GM10847 (cell line): Measurements from ENCODE around the gene UCP2.

Experiments
- POLR2A ChIP-seq: IDR thresholded peaks from 2 replicates; pipeline ENCODE4 v1.6.1; 2011; ENCODE audit not compliant: insufficient read length; ENCODE audit errors: extremely low read depth

UCP2 gene

GRCh38 chr11:73949912-73950311 lies 32.7 kb downstream of the UCP2 start:
- TF ChIP-seq POLR2A, result no peak

- TF ChIP-seq POLR2A, result no peak
Measured at GRCh38 chr11:73949246-73949645, 33.4 kb downstream of the UCP2 start.

- no peak for TF ChIP-seq POLR2A
Measured at GRCh38 chr11:73946798-73947458, 35.7 kb downstream of the UCP2 start.

DNA sequence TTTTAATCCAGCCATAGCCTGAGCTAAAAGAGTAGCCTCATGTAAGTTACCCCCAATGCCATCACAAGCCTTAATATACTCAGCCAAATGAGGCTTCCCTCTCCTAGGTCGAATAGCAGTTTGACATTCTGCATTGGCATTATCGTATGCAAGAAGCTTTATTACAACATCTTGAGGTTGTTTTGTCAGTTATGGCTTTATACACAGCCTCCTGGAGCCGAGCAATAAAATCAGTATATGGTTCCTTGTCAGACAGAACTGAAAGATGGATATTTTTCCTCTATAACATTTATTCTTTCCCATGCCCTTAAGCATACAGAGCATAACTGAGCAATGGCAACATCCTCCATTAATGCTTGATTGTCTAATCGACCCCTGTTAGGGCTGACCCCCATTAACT lies 37.2 kb downstream of the UCP2 start:
- no peak for TF ChIP-seq POLR2A

DNA sequence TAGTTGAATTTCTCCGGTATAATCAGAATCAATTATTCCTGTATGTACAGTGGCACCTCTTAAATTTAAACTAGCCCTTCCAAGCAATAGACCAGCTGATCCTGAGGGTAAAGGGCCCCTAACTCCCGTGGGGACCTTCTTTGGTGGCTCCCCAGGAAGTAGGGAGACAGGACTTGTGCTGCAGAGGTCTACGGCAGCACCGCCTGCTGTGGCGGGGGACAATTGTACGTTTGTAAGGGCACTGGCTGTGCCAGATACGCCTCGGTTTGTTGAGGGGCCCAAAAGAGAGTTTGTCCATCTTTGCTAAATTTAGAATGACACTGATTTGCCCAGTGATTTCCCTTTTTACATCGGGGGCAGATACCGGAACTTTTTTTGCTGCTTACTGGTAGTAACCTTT lies 37.7 kb downstream of the UCP2 start:
- no peak for TF ChIP-seq POLR2A

DNA sequence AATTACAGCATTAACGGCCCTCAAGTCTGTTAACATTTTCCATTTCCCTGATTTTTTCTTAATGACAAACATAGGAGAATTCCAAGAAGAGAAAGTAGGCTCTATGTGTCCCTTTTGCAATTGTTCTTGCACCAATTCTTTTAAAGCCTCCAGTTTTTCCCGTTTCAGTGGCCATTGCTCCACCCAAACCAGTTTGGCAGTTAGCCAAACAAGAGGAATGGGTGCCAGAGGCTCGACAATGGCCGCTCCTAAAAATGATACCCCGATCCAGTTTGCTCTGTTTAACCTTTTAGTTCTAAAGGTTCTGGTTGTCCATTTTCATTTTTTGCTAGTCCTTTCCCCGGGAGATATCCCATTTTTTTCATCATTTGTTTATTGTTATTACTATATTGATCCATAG lies 38.6 kb downstream of the UCP2 start:
- no peak for TF ChIP-seq POLR2A

DNA sequence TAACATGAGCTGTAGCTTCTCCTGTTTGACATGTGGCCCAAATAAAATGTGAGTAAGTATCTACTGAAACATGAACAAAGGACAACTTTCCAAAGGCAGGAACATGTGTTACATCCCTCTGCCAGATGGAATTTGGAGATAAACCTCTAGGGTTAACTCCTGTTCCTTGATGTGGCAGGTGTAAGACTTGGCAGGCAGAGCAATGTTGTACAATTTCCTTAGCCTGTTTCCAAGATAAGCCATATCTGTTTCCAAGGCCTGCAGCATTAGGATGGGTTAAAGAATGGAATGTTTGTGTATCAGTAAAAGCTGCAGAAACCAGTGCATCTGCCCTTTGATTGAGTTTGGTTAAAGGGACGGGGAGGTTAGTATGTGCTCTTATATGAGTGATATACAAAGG lies 40.6 kb downstream of the UCP2 start:
- TF ChIP-seq POLR2A, result no peak

DNA sequence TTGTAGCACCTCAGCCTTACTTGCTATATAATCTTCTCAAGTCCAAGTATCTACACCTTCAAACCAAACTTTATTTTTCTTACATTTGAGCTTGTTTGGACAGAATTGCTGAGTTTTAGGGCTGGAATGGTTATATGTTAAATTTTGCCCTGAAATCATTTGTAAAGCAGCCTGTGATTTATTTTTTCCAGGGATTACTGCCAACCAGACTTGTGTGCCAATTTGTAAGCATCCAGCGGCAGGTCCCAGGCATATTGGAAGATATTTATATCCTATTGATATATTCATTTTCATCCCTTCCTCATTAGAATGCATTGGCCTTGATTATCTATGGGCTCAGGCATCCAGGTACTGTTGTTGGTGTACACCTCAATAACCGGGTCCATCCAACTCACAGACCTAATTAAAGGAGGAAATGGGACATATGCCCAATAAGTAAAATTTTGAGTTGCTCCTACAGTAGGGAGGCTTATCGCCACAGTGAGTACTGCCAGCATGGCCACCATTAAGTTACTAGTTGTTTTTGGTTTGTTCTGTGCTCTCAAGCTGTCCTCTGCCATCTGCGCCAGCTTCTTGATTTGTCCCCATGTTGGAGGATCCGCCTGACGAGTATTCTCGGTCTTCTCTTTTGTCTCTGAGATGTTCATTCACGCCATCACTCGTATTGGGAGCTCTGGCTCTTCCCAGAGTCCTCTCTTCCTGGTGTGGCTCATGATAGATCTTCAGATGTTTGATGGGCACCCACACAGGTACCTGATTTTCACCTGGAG lies 41.7 kb downstream of the UCP2 start:
- TF ChIP-seq POLR2A, result no peak

DNA sequence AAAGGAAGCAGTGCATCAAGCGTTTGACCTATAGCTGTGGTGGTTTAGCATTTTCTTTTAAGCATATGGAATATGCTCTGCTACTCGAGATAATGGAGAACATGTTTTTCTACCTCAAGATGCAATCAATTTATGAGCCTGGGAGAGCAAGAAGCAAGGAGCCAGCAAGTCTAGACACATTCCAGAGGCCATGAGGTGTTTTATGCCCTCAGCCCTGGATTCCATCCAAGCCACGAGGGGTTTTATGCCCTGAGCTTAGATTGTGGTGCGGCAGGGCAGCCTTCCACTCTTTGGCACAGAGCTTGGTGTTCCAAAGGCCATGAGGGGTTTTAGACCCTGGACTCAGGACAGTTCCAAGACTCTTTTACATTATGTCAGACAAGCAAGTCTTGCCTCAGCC lies 43.5 kb downstream of the UCP2 start:
- no peak for TF ChIP-seq POLR2A

GRCh38 chr11:73932781-73933180 lies 49.9 kb downstream of the UCP2 start:
- no peak for TF ChIP-seq POLR2A

- no peak for TF ChIP-seq POLR2A
Measured at GRCh38 chr11:73931951-73932350, 50.7 kb downstream of the UCP2 start.

- TF ChIP-seq POLR2A, result no peak
Measured at GRCh38 chr11:73931039-73931645, 51.5 kb downstream of the UCP2 start.

DNA sequence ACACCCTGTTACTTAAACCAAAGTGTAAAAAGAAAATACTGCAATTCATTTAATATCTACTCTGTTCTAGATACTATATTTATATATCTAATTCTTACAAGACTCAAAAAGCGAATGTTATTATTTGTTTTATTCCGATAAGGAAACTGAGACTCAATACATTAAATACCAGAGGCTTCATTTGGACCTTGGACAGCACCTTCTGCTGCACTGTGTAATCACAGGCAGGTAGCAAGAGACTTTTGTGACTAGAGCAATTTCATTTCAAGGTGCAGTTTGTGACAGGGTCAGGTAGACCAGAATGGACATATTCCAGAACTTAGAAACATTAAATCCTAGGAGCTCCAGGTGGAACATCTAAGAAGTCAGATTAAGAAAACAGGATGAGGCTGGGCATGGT lies 53.3 kb downstream of the UCP2 start:
- no peak for TF ChIP-seq POLR2A
